ENCODE results near the gene LRP1-AS.

GRCh38 chr12:57123813-57124212 is 23.6 kb downstream of the LRP1-AS start:
- TF ChIP-seq, protein P1, sequence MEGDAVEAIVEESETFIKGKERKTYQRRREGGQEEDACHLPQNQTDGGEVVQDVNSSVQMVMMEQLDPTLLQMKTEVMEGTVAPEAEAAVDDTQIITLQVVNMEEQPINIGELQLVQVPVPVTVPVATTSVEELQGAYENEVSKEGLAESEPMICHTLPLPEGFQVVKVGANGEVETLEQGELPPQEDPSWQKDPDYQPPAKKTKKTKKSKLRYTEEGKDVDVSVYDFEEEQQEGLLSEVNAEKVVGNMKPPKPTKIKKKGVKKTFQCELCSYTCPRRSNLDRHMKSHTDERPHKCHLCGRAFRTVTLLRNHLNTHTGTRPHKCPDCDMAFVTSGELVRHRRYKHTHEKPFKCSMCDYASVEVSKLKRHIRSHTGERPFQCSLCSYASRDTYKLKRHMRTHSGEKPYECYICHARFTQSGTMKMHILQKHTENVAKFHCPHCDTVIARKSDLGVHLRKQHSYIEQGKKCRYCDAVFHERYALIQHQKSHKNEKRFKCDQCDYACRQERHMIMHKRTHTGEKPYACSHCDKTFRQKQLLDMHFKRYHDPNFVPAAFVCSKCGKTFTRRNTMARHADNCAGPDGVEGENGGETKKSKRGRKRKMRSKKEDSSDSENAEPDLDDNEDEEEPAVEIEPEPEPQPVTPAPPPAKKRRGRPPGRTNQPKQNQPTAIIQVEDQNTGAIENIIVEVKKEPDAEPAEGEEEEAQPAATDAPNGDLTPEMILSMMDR (IDR thresholded peaks at IDR 0.05; ENCODE audit: borderline replicate concordance, extremely low read depth, low read length, poor library complexity, severe bottlenecking), result no peak
- no peak for TF ChIP-seq EZH2 (IDR thresholded peaks at IDR 0.05; ENCODE audit: borderline replicate concordance, low read depth, low read length, severe bottlenecking)

All from DND-41 (cell line).